ENCODE results near the gene RANBP9.

- TF ChIP-seq REST (IDR thresholded peaks at IDR 0.05; ENCODE audit: insufficient read depth in 1 of 2, low read depth in 2 of 2, low read length in 2 of 2): no peak
- no peak for TF ChIP-seq POLR2AphosphoS5 (IDR thresholded peaks at IDR 0.05; ENCODE audit: low read depth, low read length)
- no peak for TF ChIP-seq FOXP2 (optimal IDR thresholded peaks at IDR 0.05; ENCODE audit: borderline replicate concordance, extremely low read depth, extremely low read length, insufficient read depth)
- no peak for TF ChIP-seq TAF1 (IDR thresholded peaks at IDR 0.05; ENCODE audit: borderline replicate concordance, insufficient read depth, low read length)
These were observed 32.1 kb upstream of the RANBP9 start for GRCh38 chr6:13743736-13744127.

Measured in PFSK-1 (cell line).